GM12892 (cell line): ENCODE data around the gene RIPPLY1.

Source experiments
- POLR2A ChIP-seq: IDR thresholded peaks from 2 replicates; pipeline ENCODE4 v1.6.1; 2011; ENCODE audit warnings: low read depth, low read length, control low read depth
- POLR2AphosphoS5 ChIP-seq: IDR thresholded peaks from 2 replicates; pipeline ENCODE4 v1.6.1; 2011; ENCODE audit warnings: low read depth, low read length, control low read depth
- TAF1 ChIP-seq: IDR thresholded peaks from 2 replicates; pipeline ENCODE4 v1.6.1; 2011; ENCODE audit warnings: low read depth, mild to moderate bottlenecking, control low read depth, low read length, borderline replicate concordance

DNA sequence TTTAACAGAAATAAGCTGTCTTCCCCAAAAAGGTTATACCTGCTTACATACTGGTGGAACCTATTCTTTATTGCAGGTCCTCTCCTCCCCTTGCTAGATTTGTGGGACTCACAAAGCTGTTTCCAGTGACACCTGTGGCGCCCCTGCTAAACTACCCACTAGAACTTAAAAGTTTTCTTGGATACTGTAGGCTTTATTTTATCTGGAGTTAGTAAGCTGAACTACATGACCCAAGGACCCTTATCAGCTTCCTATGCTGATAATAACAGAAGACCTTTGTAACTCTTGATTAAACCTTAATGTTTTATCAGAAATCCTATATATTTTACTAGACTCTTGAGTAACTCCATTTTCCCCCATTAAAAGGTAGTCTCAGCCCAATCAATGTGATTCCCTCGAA is 49.4 kb upstream of the RIPPLY1 start:
- no peak for TF ChIP-seq TAF1
- no peak for TF ChIP-seq POLR2AphosphoS5
- no peak for TF ChIP-seq POLR2A
